ENCODE results near the gene MAST4.

MAST4 gene

GRCh38 chr5:67021521-67021920 is 425.3 kb downstream of the MAST4 start:
- no peak overlapping the region for H3K9ac ChIP-seq (ENCODE audit: low read length)
- no peaks in the 10 kb centered on the region for H3K36me3 ChIP-seq (ENCODE audit: control insufficient read depth, insufficient read depth, low read length)
- no peaks in the 10 kb centered on the region for H3K4me1 ChIP-seq (ENCODE audit: control insufficient read depth, insufficient read depth, low read length)
- H3K4me3 ChIP-seq (ENCODE audit: low read depth, low read length), result no peak overlapping the region
- H3K27ac ChIP-seq (ENCODE audit: low read depth, low read length), result no peak overlapping the region
- H3K27me3 ChIP-seq (ENCODE audit: control insufficient read depth, insufficient read depth, low read length), result no peaks in the 10 kb centered on the region
- no peaks in the 10 kb centered on the region for H3K9me3 ChIP-seq (ENCODE audit: control insufficient read depth, insufficient read depth, low read depth, low read length)

DNA sequence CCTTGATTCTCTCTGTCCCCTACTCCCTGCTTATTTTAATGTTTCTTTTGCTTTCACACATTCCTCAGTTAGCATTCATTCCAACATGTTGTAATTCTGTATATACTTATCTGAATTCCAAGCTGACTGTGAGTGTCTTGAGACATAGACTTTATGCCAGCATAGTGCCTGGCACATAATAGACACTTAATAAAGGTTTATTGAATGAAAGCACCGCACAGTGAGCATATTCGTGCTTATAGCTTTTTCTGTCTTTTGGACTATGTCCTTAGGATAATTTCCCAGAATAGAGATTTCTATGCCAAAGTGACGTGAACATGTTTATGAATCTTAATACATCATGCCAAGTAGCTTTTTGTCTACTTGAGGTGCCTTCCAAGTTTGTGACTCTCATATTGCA is 425.8 kb downstream of the MAST4 start:
- H3K4me3 ChIP-seq (ENCODE audit: low read depth, low read length), result no peak overlapping the region
- no peak overlapping the region for H3K27ac ChIP-seq (ENCODE audit: low read depth, low read length)
- no peaks in the 10 kb centered on the region for H3K4me1 ChIP-seq (ENCODE audit: control insufficient read depth, insufficient read depth, low read length)
- no peaks in the 10 kb centered on the region for H3K27me3 ChIP-seq (ENCODE audit: control insufficient read depth, insufficient read depth, low read length)
- H3K36me3 ChIP-seq (ENCODE audit: control insufficient read depth, insufficient read depth, low read length), result no peaks in the 10 kb centered on the region
- H3K9me3 ChIP-seq (ENCODE audit: control insufficient read depth, insufficient read depth, low read depth, low read length), result no peaks in the 10 kb centered on the region
- H3K9ac ChIP-seq (ENCODE audit: low read length), result no peak overlapping the region

DNA sequence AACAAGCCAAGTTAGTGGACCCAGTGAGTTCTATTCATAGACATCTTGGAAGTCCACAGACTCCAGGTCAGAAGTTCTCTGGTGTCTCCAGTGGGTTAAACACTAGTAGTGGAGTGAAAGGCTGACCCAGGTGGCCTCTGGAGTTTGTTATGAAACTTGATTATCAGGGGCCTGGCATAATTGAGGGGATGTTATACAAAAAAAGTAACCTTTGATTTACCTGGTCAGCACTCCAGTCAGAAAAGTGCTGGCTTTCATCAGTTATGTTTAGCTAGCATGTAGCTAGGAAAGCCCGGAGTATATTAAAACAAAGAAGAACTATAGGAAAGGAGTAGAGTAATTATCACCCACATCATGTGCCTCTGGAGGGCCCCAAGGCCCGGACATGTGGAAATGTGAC is 429.3 kb downstream of the MAST4 start:
- no peak overlapping the region for H3K27ac ChIP-seq (ENCODE audit: low read depth, low read length)
- H3K4me1 ChIP-seq (ENCODE audit: control insufficient read depth, insufficient read depth, low read length), result no peaks in the 10 kb centered on the region
- H3K9me3 ChIP-seq (ENCODE audit: control insufficient read depth, insufficient read depth, low read depth, low read length), result no peaks in the 10 kb centered on the region

DNA sequence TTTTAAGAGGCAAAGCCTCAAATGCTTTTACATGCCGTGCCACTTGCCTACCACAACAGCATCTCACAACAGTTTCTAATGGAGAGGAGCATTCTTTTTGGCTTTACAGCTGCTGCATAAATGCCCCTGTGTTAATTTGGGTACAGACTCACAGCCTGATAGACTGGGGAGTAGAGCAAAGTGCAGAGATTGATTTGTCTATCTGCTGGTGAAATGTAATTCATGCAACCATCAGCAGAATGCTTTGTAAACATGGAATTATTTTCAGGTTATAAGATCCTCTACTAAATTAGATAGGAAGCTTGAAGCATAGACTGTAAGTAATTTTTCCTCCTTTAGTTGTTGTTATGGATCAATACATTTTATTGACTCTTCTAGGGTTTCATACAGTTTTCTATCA is 430.1 kb downstream of the MAST4 start:
- no peak overlapping the region for H3K27ac ChIP-seq (ENCODE audit: low read depth, low read length)
- H3K27me3 ChIP-seq (ENCODE audit: control insufficient read depth, insufficient read depth, low read length), result no peaks in the 10 kb centered on the region
- no peak overlapping the region for H3K4me3 ChIP-seq (ENCODE audit: low read depth, low read length)
- H3K9me3 ChIP-seq (ENCODE audit: control insufficient read depth, insufficient read depth, low read depth, low read length), result no peaks in the 10 kb centered on the region
- H3K9ac ChIP-seq (ENCODE audit: low read length), result no peak overlapping the region
- H3K36me3 ChIP-seq (ENCODE audit: control insufficient read depth, insufficient read depth, low read length), result no peaks in the 10 kb centered on the region
- H3K4me1 ChIP-seq (ENCODE audit: control insufficient read depth, insufficient read depth, low read length), result peaks cover 1% of the 10 kb centered on the region

More for the DNA sequence above, 429.3 kb downstream of the MAST4 start:
- Histone ChIP-seq H3K9ac (ENCODE audit: low read length) (no peak overlapping the region), H3K4me3 (ENCODE audit: low read depth, low read length) (no peak overlapping the region), H3K36me3 (ENCODE audit: control insufficient read depth, insufficient read depth, low read length) (no peaks in the 10 kb centered on the region), H3K27me3 (ENCODE audit: control insufficient read depth, insufficient read depth, low read length) (no peaks in the 10 kb centered on the region)

DNA sequence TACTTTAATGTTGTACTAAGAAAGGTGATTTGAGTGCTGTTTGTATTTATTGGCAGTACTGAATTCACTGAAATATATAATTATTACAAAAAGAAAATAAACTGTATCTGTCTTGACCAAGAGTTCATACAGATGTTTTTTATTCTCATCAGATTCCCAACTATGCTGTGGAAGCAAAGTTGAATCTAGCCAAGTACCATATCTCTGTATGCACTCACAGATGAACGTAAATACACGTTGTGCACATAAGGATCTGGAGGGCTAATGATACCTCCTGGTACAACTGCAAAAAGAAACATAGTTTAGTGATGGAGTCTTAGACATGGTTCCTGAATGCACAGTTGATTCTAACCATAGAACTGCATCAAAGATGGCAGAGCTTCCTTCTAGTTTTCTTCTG is 431.0 kb downstream of the MAST4 start:
- no peaks in the 10 kb centered on the region for H3K9me3 ChIP-seq (ENCODE audit: control insufficient read depth, insufficient read depth, low read depth, low read length)
- no peak overlapping the region for H3K4me3 ChIP-seq (ENCODE audit: low read depth, low read length)
- H3K27me3 ChIP-seq (ENCODE audit: control insufficient read depth, insufficient read depth, low read length), result no peaks in the 10 kb centered on the region
- peaks cover 10% of the 10 kb centered on the region for H3K4me1 ChIP-seq (ENCODE audit: control insufficient read depth, insufficient read depth, low read length)
- H3K27ac ChIP-seq (ENCODE audit: low read depth, low read length), result no peak overlapping the region
- H3K36me3 ChIP-seq (ENCODE audit: control insufficient read depth, insufficient read depth, low read length), result no peaks in the 10 kb centered on the region
- H3K9ac ChIP-seq (ENCODE audit: low read length), result no peak overlapping the region

GRCh38 chr5:67028371-67028770 is 432.2 kb downstream of the MAST4 start:
- Histone ChIP-seq H3K27ac (ENCODE audit: low read depth, low read length) (no peak overlapping the region), H3K9ac (ENCODE audit: low read length) (no peak overlapping the region), H3K4me1 (ENCODE audit: control insufficient read depth, insufficient read depth, low read length) (peaks cover 11% of the 10 kb centered on the region), H3K4me3 (ENCODE audit: low read depth, low read length) (no peak overlapping the region), H3K9me3 (ENCODE audit: control insufficient read depth, insufficient read depth, low read depth, low read length) (no peaks in the 10 kb centered on the region), H3K27me3 (ENCODE audit: control insufficient read depth, insufficient read depth, low read length) (no peaks in the 10 kb centered on the region), H3K36me3 (ENCODE audit: control insufficient read depth, insufficient read depth, low read length) (no peaks in the 10 kb centered on the region)

- H3K4me3 ChIP-seq (ENCODE audit: low read depth, low read length), result no peak overlapping the region
- peaks cover 16% of the 10 kb centered on the region for H3K4me1 ChIP-seq (ENCODE audit: control insufficient read depth, insufficient read depth, low read length)
- no peaks in the 10 kb centered on the region for H3K9me3 ChIP-seq (ENCODE audit: control insufficient read depth, insufficient read depth, low read depth, low read length)
- H3K27ac ChIP-seq (ENCODE audit: low read depth, low read length), result no peak overlapping the region
- no peaks in the 10 kb centered on the region for H3K27me3 ChIP-seq (ENCODE audit: control insufficient read depth, insufficient read depth, low read length)
- no peak overlapping the region for H3K9ac ChIP-seq (ENCODE audit: low read length)
- no peaks in the 10 kb centered on the region for H3K36me3 ChIP-seq (ENCODE audit: control insufficient read depth, insufficient read depth, low read length)
These were observed 432.7 kb downstream of the MAST4 start for GRCh38 chr5:67028941-67029340.

DNA sequence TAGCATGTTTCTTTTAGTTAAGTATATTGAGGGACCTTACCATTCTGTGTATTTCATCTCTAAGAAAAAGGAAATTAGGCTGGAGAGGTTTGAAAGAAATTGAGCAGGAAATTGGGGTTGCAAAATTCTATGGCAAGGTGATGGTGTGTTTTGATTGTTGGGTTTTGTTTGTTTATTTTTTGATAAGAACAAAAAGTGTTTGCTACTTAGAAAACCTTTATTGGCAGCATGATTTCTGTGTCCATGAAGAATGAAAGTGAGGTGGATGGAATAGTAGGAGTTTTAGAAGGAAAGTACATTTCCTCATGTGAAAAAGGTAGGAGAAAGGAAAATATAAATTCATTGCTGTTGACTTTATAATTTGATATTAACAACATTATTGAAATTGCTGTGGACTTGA is 433.3 kb downstream of the MAST4 start:
- Histone ChIP-seq H3K36me3 (ENCODE audit: control insufficient read depth, insufficient read depth, low read length) (no peaks in the 10 kb centered on the region), H3K27me3 (ENCODE audit: control insufficient read depth, insufficient read depth, low read length) (no peaks in the 10 kb centered on the region), H3K27ac (ENCODE audit: low read depth, low read length) (no peak overlapping the region), H3K4me1 (ENCODE audit: control insufficient read depth, insufficient read depth, low read length) (peaks cover 19% of the 10 kb centered on the region), H3K4me3 (ENCODE audit: low read depth, low read length) (no peak overlapping the region), H3K9me3 (ENCODE audit: control insufficient read depth, insufficient read depth, low read depth, low read length) (no peaks in the 10 kb centered on the region), H3K9ac (ENCODE audit: low read length) (no peak overlapping the region)

DNA sequence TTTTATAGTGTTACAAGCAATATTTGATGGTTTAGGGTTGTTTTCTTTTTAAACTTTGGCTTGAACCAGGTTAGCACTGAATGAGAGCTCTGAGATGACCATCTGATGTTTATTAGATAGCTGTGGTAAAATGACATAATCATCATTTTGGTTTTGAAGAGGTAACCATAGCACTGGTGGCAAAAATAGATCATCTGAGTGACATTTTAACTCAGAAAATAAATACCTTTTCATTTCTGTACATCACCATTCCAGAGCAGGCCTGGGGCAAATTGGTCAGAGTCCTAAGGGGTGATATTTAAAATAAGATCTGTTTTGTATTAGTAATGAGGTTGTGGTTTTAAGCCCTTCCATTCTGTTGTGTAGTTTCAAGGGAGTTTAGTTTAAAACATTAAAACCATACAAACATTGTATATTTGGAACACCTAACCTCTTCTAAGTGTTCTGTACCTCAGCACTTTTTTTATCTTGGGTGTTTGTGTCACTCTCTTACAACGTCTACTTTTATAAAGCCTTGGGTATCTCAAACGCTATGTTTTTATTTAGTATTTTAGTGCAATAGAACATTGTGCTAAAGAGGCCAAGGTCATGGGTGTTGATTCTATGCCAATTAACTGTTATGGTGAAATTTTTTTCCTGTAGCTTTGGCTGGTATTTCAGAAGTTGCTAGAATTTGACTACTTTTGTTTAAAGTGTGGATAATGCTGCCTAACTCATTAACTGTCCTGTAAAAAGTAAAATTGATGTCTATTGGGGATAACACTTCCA is 434.3 kb downstream of the MAST4 start:
- Histone ChIP-seq H3K4me3 (ENCODE audit: low read depth, low read length) (no peak overlapping the region), H3K36me3 (ENCODE audit: control insufficient read depth, insufficient read depth, low read length) (no peaks in the 10 kb centered on the region), H3K9me3 (ENCODE audit: control insufficient read depth, insufficient read depth, low read depth, low read length) (no peaks in the 10 kb centered on the region), H3K27ac (ENCODE audit: low read depth, low read length) (no peak overlapping the region), H3K27me3 (ENCODE audit: control insufficient read depth, insufficient read depth, low read length) (no peaks in the 10 kb centered on the region), H3K4me1 (ENCODE audit: control insufficient read depth, insufficient read depth, low read length) (peaks cover 20% of the 10 kb centered on the region), H3K9ac (ENCODE audit: low read length) (no peak overlapping the region)

GRCh38 chr5:67031057-67031443 is 434.9 kb downstream of the MAST4 start:
- Histone ChIP-seq H3K27ac (ENCODE audit: low read depth, low read length) (no peak overlapping the region), H3K27me3 (ENCODE audit: control insufficient read depth, insufficient read depth, low read length) (no peaks in the 10 kb centered on the region), H3K9me3 (ENCODE audit: control insufficient read depth, insufficient read depth, low read depth, low read length) (no peaks in the 10 kb centered on the region), H3K36me3 (ENCODE audit: control insufficient read depth, insufficient read depth, low read length) (no peaks in the 10 kb centered on the region), H3K4me3 (ENCODE audit: low read depth, low read length) (no peak overlapping the region), H3K9ac (ENCODE audit: low read length) (no peak overlapping the region), H3K4me1 (ENCODE audit: control insufficient read depth, insufficient read depth, low read length) (peaks cover 26% of the 10 kb centered on the region)

DNA sequence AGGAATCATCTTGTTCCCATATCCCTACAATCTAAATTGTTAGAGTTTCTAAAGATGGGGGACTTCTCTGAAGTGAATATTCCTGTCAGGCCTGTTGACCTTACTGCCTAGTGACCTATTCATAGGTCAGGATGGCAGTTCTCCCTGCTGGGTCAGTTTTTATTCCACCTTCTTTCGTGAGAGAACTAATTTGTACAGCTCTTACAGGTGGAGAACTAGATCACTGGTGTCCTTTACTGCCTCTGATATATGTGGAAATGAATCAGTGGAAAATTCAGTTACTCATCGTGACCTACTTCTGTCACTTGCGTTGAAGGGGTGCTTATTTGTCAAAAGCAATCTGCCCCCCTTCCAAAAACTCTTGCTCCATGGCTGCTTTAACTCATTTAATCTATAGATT is 435.5 kb downstream of the MAST4 start:
- H3K9ac ChIP-seq (ENCODE audit: low read length), result no peak overlapping the region
- peaks cover 29% of the 10 kb centered on the region for H3K4me1 ChIP-seq (ENCODE audit: control insufficient read depth, insufficient read depth, low read length)
- no peak overlapping the region for H3K4me3 ChIP-seq (ENCODE audit: low read depth, low read length)

More for the DNA sequence above, 435.5 kb downstream of the MAST4 start:
- Histone ChIP-seq H3K9me3 (ENCODE audit: control insufficient read depth, insufficient read depth, low read depth, low read length) (no peaks in the 10 kb centered on the region), H3K27ac (ENCODE audit: low read depth, low read length) (no peak overlapping the region), H3K27me3 (ENCODE audit: control insufficient read depth, insufficient read depth, low read length) (no peaks in the 10 kb centered on the region), H3K36me3 (ENCODE audit: control insufficient read depth, insufficient read depth, low read length) (no peaks in the 10 kb centered on the region)

Data from HUES6 (cell line).